ENCODE results near the gene CACNA1A.

CACNA1A gene

DNA sequence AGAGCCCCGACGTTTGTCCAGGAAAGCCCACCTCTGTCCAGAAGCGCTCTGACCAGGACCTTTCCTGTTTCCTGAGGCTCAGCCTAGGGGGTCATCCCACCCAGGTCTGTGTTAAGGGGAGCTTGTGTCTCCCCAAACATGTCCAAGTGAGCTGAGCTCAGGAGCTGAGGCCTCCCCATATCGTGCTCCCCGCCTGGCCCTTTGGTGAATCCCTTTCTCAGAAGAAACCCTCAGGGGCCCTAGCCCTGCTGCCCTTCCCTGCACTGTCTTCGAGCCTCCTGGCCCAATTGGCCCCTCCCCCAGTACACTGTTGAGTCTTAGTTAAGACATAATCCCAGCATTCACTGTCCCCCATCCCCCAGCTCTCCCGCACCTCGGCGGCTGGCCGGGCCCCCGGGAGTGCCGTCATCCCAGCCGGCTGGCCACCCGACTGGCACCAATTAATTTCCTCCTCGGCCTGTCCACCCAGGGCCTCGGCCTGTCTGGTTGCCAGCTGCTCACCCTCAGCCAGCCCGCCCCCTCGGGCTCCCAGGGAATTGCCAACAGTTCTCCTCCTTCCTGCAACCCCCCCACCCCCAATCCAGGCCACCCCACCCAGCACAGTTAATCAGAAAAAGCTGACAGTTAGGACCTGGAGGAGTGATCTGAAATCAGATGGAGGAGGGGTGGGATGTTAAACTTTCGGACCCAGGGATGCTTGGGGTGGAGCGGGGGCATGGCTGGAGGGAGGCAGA, 342.5 kb downstream of the CACNA1A start:
- peak; percentile 78 for DNase-seq (ENCODE audit: low spot score)

DNA sequence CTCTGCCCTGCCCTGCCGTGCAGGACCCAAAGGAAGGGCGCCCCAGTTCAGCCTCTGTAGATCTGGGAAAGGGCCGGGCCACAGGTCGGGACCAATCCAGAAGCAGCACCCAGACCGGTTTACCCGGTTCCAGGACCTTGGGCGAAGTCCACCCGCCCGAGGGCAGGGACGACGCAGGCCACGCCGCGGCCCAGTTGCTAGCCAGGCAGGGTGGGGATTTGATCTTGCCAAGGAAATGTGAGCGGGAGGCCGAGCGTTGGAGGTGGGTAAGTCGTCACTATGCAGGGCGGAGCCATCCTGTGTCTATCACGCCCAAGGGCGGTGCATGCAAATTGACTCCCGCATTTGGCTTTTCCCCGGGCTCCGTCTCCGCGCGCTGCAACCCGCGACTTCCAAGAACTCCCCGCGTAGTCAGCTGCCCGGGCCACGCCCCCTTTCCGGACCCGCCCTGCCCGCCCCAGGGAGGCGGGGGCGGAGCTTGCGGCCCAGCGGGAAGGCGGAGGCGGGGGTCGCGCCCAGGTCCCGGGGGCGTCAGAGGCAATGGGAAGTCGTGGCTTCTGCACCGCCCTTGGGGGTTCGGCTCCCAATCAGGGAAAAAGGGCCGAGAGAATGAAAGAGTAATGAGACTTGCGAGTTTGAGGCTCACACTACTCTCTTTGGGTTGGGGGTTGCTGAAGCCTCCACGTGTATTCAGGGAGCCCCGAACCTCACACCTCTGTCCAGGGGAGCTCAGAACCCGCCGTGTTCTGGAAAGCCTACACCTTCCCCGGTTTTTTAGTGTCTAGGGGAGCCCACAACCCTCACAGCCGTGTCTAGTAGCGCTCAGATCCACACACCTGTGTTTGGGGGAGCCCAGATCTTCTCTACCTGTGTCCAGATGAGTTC, 343.3 kb downstream of the CACNA1A start:
- DNase-seq (ENCODE audit: low spot score): peak; percentile 96

DNA sequence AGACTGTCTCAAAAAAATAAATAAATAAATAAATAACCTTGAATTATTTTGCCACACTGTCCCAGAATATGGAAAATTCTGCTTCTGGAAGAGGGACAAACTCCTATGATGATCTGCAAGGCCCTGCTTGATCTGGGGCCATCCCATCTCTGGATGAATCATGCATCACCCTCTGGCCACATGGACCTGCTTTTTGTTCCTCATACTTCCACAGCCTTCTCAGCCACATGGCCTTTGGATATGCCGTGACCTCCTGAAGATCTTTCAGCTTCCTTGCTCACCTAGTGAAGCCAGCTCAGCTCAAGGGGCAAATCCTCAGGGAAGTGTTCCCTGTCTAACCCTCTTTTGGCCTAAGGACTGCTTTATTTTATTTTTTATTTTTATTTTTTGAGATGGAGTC, 345.7 kb downstream of the CACNA1A start:
- no peak for DNase-seq (ENCODE audit: low spot score)

DNA sequence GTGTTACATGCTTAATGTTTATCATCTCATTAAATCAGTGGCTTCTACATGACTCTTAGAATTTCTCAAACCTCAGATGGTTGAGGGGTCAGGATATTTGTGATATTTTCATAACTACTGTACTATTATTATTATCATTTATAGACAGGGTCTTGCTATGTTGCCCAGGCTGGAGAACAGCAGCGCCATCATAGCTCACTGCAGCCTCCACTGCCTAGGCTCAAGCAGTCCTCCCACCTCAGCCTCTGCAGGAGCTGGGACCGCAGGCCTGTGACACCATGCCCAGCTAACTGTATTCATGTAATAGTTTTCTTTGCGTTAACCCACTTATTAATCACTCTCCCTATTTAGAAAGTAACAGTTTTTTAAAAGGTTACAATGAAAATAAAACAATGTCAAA, 346.6 kb downstream of the CACNA1A start:
- DNase-seq (ENCODE audit: low spot score): no peak
